Hepatocyte (in vitro differentiated cells): ENCODE measurements around the gene FOXRED2. TPM values are rescaled to one million over a fixed set of nuclear protein-coding genes. Genes with fewer than 3 reads are reported as not detected.

Experiments
- DNase-seq: peaks from one replicate; pipeline ENCODE4 v3.0.0-alpha.2; 2016; ENCODE audit warnings: low spot score
- H2AFZ ChIP-seq: fragments of 200-600 bp; sonication (generic); 2 replicates; pipeline ENCODE4 v1.6.0; 2016; ENCODE audit warnings: antibody characterized with exemption, mild to moderate bottlenecking
- H3K27ac ChIP-seq: fragments of 200-600 bp; sonication (generic); 2 replicates; pipeline ENCODE4 v1.5.1; 2016; ENCODE audit warnings: mild to moderate bottlenecking
- H3K27me3 ChIP-seq: fragments of 200-600 bp; sonication (generic); 2 replicates; pipeline ENCODE4 v1.6.1; 2016
- H3K36me3 ChIP-seq: fragments of 200-600 bp; sonication (generic); replicated peaks from 2 replicates; pipeline ENCODE4 v1.5.1; 2016; ENCODE audit warnings: low read depth; ENCODE audit not compliant: insufficient read depth
- H3K4me1 ChIP-seq: fragments of 200-600 bp; sonication (generic); 2 replicates; pipeline ENCODE4 v1.5.1; 2016; ENCODE audit warnings: mild to moderate bottlenecking, moderate library complexity; ENCODE audit not compliant: insufficient read depth
- H3K4me2 ChIP-seq: fragments of 200-600 bp; sonication (generic); 2 replicates; pipeline ENCODE4 v1.6.0; 2016
- H3K4me3 ChIP-seq: fragments of 200-600 bp; sonication (generic); 2 replicates; pipeline ENCODE4 v1.5.1; 2016; ENCODE audit warnings: mild to moderate bottlenecking
- H3K79me2 ChIP-seq: fragments of 200-600 bp; sonication (generic); 2 replicates; pipeline ENCODE4 v1.6.0; 2017; ENCODE audit warnings: mild to moderate bottlenecking
- H3K9me2 ChIP-seq: fragments of 200-600 bp; sonication (generic); replicated peaks from 2 replicates; pipeline ENCODE4 v1.6.0; 2017; ENCODE audit warnings: mild to moderate bottlenecking; ENCODE audit not compliant: insufficient read depth
- H3K9me3 ChIP-seq: fragments of 200-600 bp; sonication (generic); 2 replicates; pipeline ENCODE4 v1.5.1; 2016; ENCODE audit warnings: low read depth, mild to moderate bottlenecking
- H4K20me1 ChIP-seq: fragments of 200-600 bp; sonication (generic); 2 replicates; pipeline ENCODE4 v1.6.0; 2016; ENCODE audit warnings: mild to moderate bottlenecking; ENCODE audit not compliant: insufficient read depth, poor library complexity, severe bottlenecking
- EZH2 ChIP-seq: fragments of 200-600 bp; sonication (generic); IDR thresholded peaks from 2 replicates; pipeline ENCODE4 v1.6.1; 2016; ENCODE audit warnings: antibody characterized with exemption, mild to moderate bottlenecking, borderline replicate concordance
- EZH2phosphoT487 ChIP-seq: fragments of 200-600 bp; sonication (generic); IDR thresholded peaks from one replicate; pipeline ENCODE4 v1.6.1; 2018; ENCODE audit warnings: antibody characterized with exemption, mild to moderate bottlenecking, low read depth, moderate library complexity; ENCODE audit not compliant: unreplicated experiment, severe bottlenecking
- WGBS: methylation state at CpG from one replicate; pipeline ENCODE4 v1.1.6; 2016; ENCODE audit warnings: low lambda C conversion rate; ENCODE audit errors: missing lambda C conversion rate; 5-methylcytosine and 5-hydroxymethylcytosine counted together
- polyA plus RNA-seq: library from polyadenylated mRNA; unstranded; fragments of >200 nt; fragmentation: Nextera tagmentation; extraction: Ambion mirVana; gene quantifications from 2 replicates; pipeline ENCODE4 v1.2.1, GENCODE V29; 2016
- total RNA-seq: library from RNA; depleted of rRNA; stranded (reverse); fragments of >200 nt; gene quantifications from 2 replicates; pipeline ENCODE4 v1.2.3, GENCODE V29; 2014
- TF ChIP-seq, protein P1 (sequence below): fragments of 200-600 bp; sonication (generic); IDR thresholded peaks from 2 replicates; pipeline ENCODE4 v1.5.1; 2016; ENCODE audit warnings: antibody characterized with exemption, mild to moderate bottlenecking; ENCODE audit not compliant: poor library complexity

FOXRED2 gene
- total and polyA plus RNA-seq, 2 experiments from 2014 or later, result 7.7 to 8.5 TPM

DNA sequence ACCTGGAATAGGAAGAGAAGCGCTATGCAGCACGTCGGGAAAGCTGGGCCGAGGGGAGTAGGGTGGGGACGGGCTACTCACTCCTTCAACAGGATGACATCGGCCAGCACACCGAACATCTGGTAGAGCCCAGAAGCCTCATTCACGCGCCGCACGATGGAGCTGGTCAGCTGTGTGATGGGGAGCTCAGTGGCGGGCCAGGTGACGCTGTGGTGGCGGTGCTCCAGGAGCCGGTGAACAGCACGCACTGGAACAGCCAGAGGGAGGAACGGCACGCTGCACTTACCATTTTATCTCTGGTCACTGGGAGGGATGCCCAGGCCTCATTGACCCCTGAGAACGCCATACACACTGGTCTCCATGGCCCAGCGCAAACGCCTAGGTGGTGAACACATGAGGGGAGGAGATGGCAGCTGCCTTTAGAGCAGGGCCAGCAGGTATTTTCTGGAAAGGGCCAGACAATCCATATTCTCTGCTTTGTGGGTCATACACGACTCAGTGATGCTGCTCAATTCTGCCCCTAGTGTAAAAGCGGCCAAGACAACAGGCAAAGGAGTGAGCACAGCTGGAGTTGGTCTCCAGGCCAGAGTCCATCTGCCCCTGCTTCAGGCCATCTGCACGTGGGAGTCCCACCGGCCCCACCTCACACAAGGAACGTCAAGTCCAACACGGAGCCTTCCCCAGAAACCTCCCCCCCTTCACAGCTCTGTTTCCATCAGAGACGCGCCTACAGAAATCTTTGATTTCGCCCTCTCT lies 8.8 kb downstream of the FOXRED2 start:
- H3K27me3 ChIP-seq, result no peaks in the 10 kb centered on the region
- no peaks in the 10 kb centered on the region for H3K79me2 ChIP-seq
- no peak overlapping the region for H3K4me3 ChIP-seq
- TF ChIP-seq, protein P1, sequence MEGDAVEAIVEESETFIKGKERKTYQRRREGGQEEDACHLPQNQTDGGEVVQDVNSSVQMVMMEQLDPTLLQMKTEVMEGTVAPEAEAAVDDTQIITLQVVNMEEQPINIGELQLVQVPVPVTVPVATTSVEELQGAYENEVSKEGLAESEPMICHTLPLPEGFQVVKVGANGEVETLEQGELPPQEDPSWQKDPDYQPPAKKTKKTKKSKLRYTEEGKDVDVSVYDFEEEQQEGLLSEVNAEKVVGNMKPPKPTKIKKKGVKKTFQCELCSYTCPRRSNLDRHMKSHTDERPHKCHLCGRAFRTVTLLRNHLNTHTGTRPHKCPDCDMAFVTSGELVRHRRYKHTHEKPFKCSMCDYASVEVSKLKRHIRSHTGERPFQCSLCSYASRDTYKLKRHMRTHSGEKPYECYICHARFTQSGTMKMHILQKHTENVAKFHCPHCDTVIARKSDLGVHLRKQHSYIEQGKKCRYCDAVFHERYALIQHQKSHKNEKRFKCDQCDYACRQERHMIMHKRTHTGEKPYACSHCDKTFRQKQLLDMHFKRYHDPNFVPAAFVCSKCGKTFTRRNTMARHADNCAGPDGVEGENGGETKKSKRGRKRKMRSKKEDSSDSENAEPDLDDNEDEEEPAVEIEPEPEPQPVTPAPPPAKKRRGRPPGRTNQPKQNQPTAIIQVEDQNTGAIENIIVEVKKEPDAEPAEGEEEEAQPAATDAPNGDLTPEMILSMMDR, result no peak
- no peak for TF ChIP-seq EZH2phosphoT487
- no peak for TF ChIP-seq EZH2
- H3K4me2 ChIP-seq, result no peak overlapping the region
- no peaks in the 10 kb centered on the region for H3K4me1 ChIP-seq
- H4K20me1 ChIP-seq, result no peaks in the 10 kb centered on the region
- 93% methylated on average over 30 of the region's 30 CpGs for WGBS
- no peak for DNase-seq
- H3K9me2 ChIP-seq, result no peaks in the 10 kb centered on the region
- no peak overlapping the region for H3K27ac ChIP-seq
- H3K9me3 ChIP-seq, result no peaks in the 10 kb centered on the region
- no peaks in the 10 kb centered on the region for H3K36me3 ChIP-seq
- no peak overlapping the region for H2AFZ ChIP-seq

GRCh38 chr22:36493690-36494110 lies 13.1 kb downstream of the FOXRED2 start:
- TF ChIP-seq, protein P1, result no peak
- TF ChIP-seq EZH2phosphoT487 (no peak), EZH2 (no peak)
- Histone ChIP-seq H3K9me3 (no peaks in the 10 kb centered on the region), H3K79me2 (no peaks in the 10 kb centered on the region), H4K20me1 (no peaks in the 10 kb centered on the region), H3K4me2 (no peak overlapping the region), H3K9me2 (no peaks in the 10 kb centered on the region), H3K4me3 (no peak overlapping the region), H3K4me1 (no peaks in the 10 kb centered on the region), H3K36me3 (no peaks in the 10 kb centered on the region), H3K27me3 (no peaks in the 10 kb centered on the region), H3K27ac (no peak overlapping the region), H2AFZ (no peak overlapping the region)
- WGBS, result 96% methylated on average over 15 of the region's 16 CpGs
- DNase-seq, result no peak

DNA sequence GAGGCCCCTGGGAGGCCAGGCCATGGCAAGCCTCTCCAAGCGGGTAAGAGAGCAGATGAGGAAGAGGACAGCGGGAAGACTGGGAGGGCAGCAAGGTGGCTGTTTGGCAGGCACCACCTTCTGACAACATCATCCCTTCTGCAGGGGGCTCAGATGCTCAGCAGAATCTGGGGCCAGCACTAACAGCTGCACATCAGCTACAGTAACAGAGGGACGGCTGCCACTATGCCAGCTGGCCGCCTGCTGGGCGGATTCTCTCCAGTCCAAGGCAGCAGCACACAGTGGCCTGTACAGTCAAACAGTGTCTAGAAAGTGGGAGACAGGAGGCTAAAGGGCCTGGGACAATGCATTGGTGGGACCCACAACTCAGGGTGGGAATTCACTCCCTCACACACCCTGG lies 14.7 kb downstream of the FOXRED2 start:
- Histone ChIP-seq H3K79me2 (no peaks in the 10 kb centered on the region), H3K9me2 (no peaks in the 10 kb centered on the region), H4K20me1 (no peaks in the 10 kb centered on the region), H3K9me3 (no peaks in the 10 kb centered on the region), H2AFZ (no peak overlapping the region), H3K4me2 (no peak overlapping the region), H3K4me3 (no peak overlapping the region), H3K27me3 (no peaks in the 10 kb centered on the region), H3K27ac (no peak overlapping the region), H3K4me1 (no peaks in the 10 kb centered on the region), H3K36me3 (no peaks in the 10 kb centered on the region)
- 91% methylated on average over 5 of the region's 5 CpGs for WGBS
- TF ChIP-seq EZH2phosphoT487 (no peak), EZH2 (no peak)
- TF ChIP-seq, protein P1, result no peak
- no peak for DNase-seq
